ENCODE data around the gene GLYATL1B.
"Not testable (repeated sequence)": the region's sequence is repeated elsewhere in the genome, so short reads cannot be mapped to it uniquely, and the experiment has no call there.

Gene GLYATL1B

GRCh38 chr11:59097113-59097708 lies 11.1 kb downstream of the GLYATL1B start:
- peak; percentile 55 to 65 for DNase-seq

GRCh38 chr11:59097938-59098337 lies 11.8 kb downstream of the GLYATL1B start:
- not testable (repeated sequence) for DNase-seq

- DNase-seq, result peak; percentile 19 to 31
These were observed 16.2 kb downstream of the GLYATL1B start for GRCh38 chr11:59102259-59102765.

- peak; percentile 14 to 30 for DNase-seq
These were observed 20.5 kb downstream of the GLYATL1B start, which contains the start of gene FAM111B for GRCh38 chr11:59106363-59107336. TSS of gene FAM111B (plus strand) at chr11:59107237. CDS start at chr11:59109626, 2,389 bp downstream.

GRCh38 chr11:59107721-59108120 lies 21.6 kb downstream of the GLYATL1B start:
- not testable (repeated sequence) for DNase-seq

GRCh38 chr11:59112494-59112893 lies 26.4 kb downstream of the GLYATL1B start:
- DNase-seq, result no peak

- DNase-seq, result no peak
These were observed 28.2 kb downstream of the GLYATL1B start for GRCh38 chr11:59114344-59114743.

- DNase-seq, result no peak
These were observed 29.4 kb downstream of the GLYATL1B start for GRCh38 chr11:59115553-59115952.

GRCh38 chr11:59117774-59118173 lies 31.7 kb downstream of the GLYATL1B start:
- DNase-seq, result no peak

- DNase-seq, result no peak
These were observed 33.7 kb downstream of the GLYATL1B start for GRCh38 chr11:59119826-59120225.

- peak; percentile 78 to 83 for DNase-seq
These were observed 49.7 kb downstream of the GLYATL1B start for GRCh38 chr11:59135648-59136461.

- not testable (repeated sequence) for DNase-seq
These were observed 50.4 kb downstream of the GLYATL1B start for GRCh38 chr11:59136551-59136950.

- DNase-seq, result no peak
These were observed 51.1 kb downstream of the GLYATL1B start for GRCh38 chr11:59137190-59137589.

GRCh38 chr11:59138643-59139042 lies 52.5 kb downstream of the GLYATL1B start:
- no peak for DNase-seq

GRCh38 chr11:59141191-59141590 lies 55.1 kb downstream of the GLYATL1B start:
- DNase-seq, result no peak

GRCh38 chr11:59141673-59142460 lies 55.8 kb downstream of the GLYATL1B start:
- peak in 1 of 2 experiments; percentile 23 for DNase-seq

- DNase-seq, result peak; percentile 87 to 90
These were observed 56.7 kb downstream of the GLYATL1B start, which contains the start of gene FAM111A for GRCh38 chr11:59142530-59143507. TSS of gene FAM111A (plus strand) at chr11:59142856. CDS start at chr11:59148873, 6,017 bp downstream.

- no peak for DNase-seq
These were observed 58.0 kb downstream of the GLYATL1B start for GRCh38 chr11:59144096-59144495.

All from Kasumi-1 (cell line).